OCI-LY1 (cell line): ENCODE results near the gene IQGAP2.

ENCODE experiments used
- H2AFZ ChIP-seq: fragments of 200-600 bp; sonication (generic), shearing (Covaris generic); 2 replicates; pipeline ENCODE4 v1.6.0; 2014; ENCODE audit warnings: antibody characterized with exemption, mild to moderate bottlenecking, low read length
- H3F3A ChIP-seq: fragments of 200-600 bp; sonication (generic), shearing (Covaris generic); 2 replicates; pipeline ENCODE4 v1.6.0; 2014; ENCODE audit warnings: mild to moderate bottlenecking, antibody characterized with exemption, low read length, moderate library complexity; ENCODE audit not compliant: insufficient read depth
- H3K27ac ChIP-seq: fragments of 200-600 bp; sonication (generic); 2 replicates; pipeline ENCODE4 v1.5.1; 2014; ENCODE audit warnings: low read length, mixed run types, mild to moderate bottlenecking, low read depth; ENCODE audit not compliant: poor library complexity, severe bottlenecking
- H3K27me3 ChIP-seq: fragments of 200-600 bp; sonication (generic); 2 replicates; pipeline ENCODE4 v1.6.0; 2014; ENCODE audit warnings: antibody characterized with exemption, mild to moderate bottlenecking, low read length, moderate library complexity; ENCODE audit not compliant: insufficient read depth
- H3K36me3 ChIP-seq: fragments of 200-600 bp; sonication (generic); 2 replicates; pipeline ENCODE4 v1.6.1; 2014; ENCODE audit warnings: mild to moderate bottlenecking, antibody characterized with exemption, low read length, moderate library complexity, mixed read lengths; ENCODE audit not compliant: insufficient read depth
- H3K4me1 ChIP-seq: fragments of 200-600 bp; sonication (generic); 2 replicates; pipeline ENCODE4 v1.5.1; 2014; ENCODE audit warnings: mild to moderate bottlenecking, low read length, moderate library complexity; ENCODE audit not compliant: insufficient read depth, severe bottlenecking
- H3K4me2 ChIP-seq: fragments of 200-600 bp; sonication (generic), shearing (Covaris generic); 2 replicates; pipeline ENCODE4 v1.6.1; 2014; ENCODE audit warnings: low read length
- H3K4me3 ChIP-seq: fragments of 200-600 bp; sonication (generic); 2 replicates; pipeline ENCODE4 v1.5.1; 2014; ENCODE audit warnings: low read length, low read depth, mild to moderate bottlenecking, mixed read lengths; ENCODE audit not compliant: poor library complexity, severe bottlenecking
- H3K79me2 ChIP-seq: fragments of 200-600 bp; shearing (Covaris generic); 2 replicates; pipeline ENCODE4 v1.6.1; 2016; ENCODE audit warnings: mixed run types, low read length, mixed read lengths; ENCODE audit not compliant: insufficient read depth
- H3K9ac ChIP-seq: fragments of 200-600 bp; sonication (generic), shearing (Covaris generic); 2 replicates; pipeline ENCODE4 v1.6.1; 2014; ENCODE audit warnings: mild to moderate bottlenecking, low read length, mixed read lengths
- H3K9me2 ChIP-seq: fragments of 200-600 bp; sonication (generic), shearing (Covaris generic); 2 replicates; pipeline ENCODE4 v1.6.1; 2014; ENCODE audit warnings: low read depth, mild to moderate bottlenecking, low read length, mixed read lengths
- H3K9me3 ChIP-seq: fragments of 200-600 bp; shearing (Covaris generic); 2 replicates; pipeline ENCODE4 v1.6.1; 2014; ENCODE audit warnings: low read length, mixed read lengths
- H4K20me1 ChIP-seq: fragments of 200-600 bp; sonication (generic), shearing (Covaris generic); 2 replicates; pipeline ENCODE4 v1.6.0; 2016; ENCODE audit warnings: mild to moderate bottlenecking, low read length; ENCODE audit not compliant: insufficient read depth
- CTCF ChIP-seq: fragments of 200-600 bp; sonication (generic), shearing (Covaris generic); IDR thresholded peaks from 2 replicates; pipeline ENCODE4 v1.5.1; 2017; ENCODE audit warnings: mild to moderate bottlenecking, antibody characterized with exemption, low read length, moderate library complexity, mixed read lengths
- EZH2 ChIP-seq: fragments of 200-600 bp; sonication (generic), shearing (Covaris generic); IDR thresholded peaks from 2 replicates; pipeline ENCODE4 v1.8.0; 2017; ENCODE audit warnings: borderline replicate concordance, mixed run types, mild to moderate bottlenecking, antibody characterized with exemption, low read length, moderate library complexity, mixed read lengths

Gene IQGAP2

GRCh38 chr5:76500633-76501393, 97.7 kb downstream of the IQGAP2 start:
- TF ChIP-seq CTCF (no peak), EZH2 (no peak)
- Histone ChIP-seq H3K9ac (no peak overlapping the region), H3K27me3 (no peaks in the 10 kb centered on the region), H3K9me2 (no peaks in the 10 kb centered on the region), H3K27ac (no peak overlapping the region), H3F3A (no peaks in the 10 kb centered on the region), H3K4me3 (no peak overlapping the region), H2AFZ (no peak overlapping the region), H3K36me3 (no peaks in the 10 kb centered on the region), H3K4me1 (no peaks in the 10 kb centered on the region), H3K4me2 (no peak overlapping the region), H4K20me1 (no peaks in the 10 kb centered on the region), H3K79me2 (no peaks in the 10 kb centered on the region), H3K9me3 (no peaks in the 10 kb centered on the region)

- H4K20me1 ChIP-seq, result no peaks in the 10 kb centered on the region
- H3F3A ChIP-seq, result no peaks in the 10 kb centered on the region
- TF ChIP-seq CTCF, result no peak
- no peak for TF ChIP-seq EZH2
- H3K9me3 ChIP-seq, result no peaks in the 10 kb centered on the region
- H3K9me2 ChIP-seq, result no peaks in the 10 kb centered on the region
- no peak overlapping the region for H3K9ac ChIP-seq
- no peak overlapping the region for H3K4me2 ChIP-seq
- H3K4me1 ChIP-seq, result no peaks in the 10 kb centered on the region
- no peaks in the 10 kb centered on the region for H3K27me3 ChIP-seq
- no peak overlapping the region for H2AFZ ChIP-seq
- H3K36me3 ChIP-seq, result no peaks in the 10 kb centered on the region
- H3K4me3 ChIP-seq, result no peak overlapping the region
- H3K79me2 ChIP-seq, result no peaks in the 10 kb centered on the region
- H3K27ac ChIP-seq, result no peak overlapping the region
These were observed 100.8 kb downstream of the IQGAP2 start for GRCh38 chr5:76503929-76504328.

- H3K79me2 ChIP-seq, result no peaks in the 10 kb centered on the region
- H3K27ac ChIP-seq, result no peak overlapping the region
- no peak overlapping the region for H2AFZ ChIP-seq
- H3K27me3 ChIP-seq, result no peaks in the 10 kb centered on the region
- no peak overlapping the region for H3K4me2 ChIP-seq
- H3K36me3 ChIP-seq, result no peaks in the 10 kb centered on the region
- H3K9ac ChIP-seq, result no peak overlapping the region
- no peaks in the 10 kb centered on the region for H3K4me1 ChIP-seq
- TF ChIP-seq EZH2 (no peak), CTCF (no peak)
- H4K20me1 ChIP-seq, result no peaks in the 10 kb centered on the region
- no peaks in the 10 kb centered on the region for H3K9me2 ChIP-seq
- H3K9me3 ChIP-seq, result no peaks in the 10 kb centered on the region
- no peaks in the 10 kb centered on the region for H3F3A ChIP-seq
- H3K4me3 ChIP-seq, result no peak overlapping the region
These were observed 101.9 kb downstream of the IQGAP2 start for GRCh38 chr5:76504901-76505564.
